Frontal cortex (tissue), 4 donors: Measurements from ENCODE around the gene IPP. TPM values are rescaled to one million over a fixed set of nuclear protein-coding genes. Genes with fewer than 3 reads are reported as not detected.
A peak's percentile ranks its signal among the peaks of the same experiment; 100 is the strongest.

Experiments used
- DNase-seq, 2 donors: peaks; one replicate each; pipeline ENCODE4 v3.0.0; 2012; ENCODE audit warnings: low spot score in 2 of 2
- FAIRE-seq: peaks from 2 replicates; lab custom pipeline; 2012; peaks lifted over from hg19 to GRCh38; lab: Jason Lieb, UNC
- total RNA-seq: library from RNA; depleted of rRNA; stranded (reverse); fragments of >200 nt; gene quantifications from one replicate; pipeline ENCODE4 v1.2.3, GENCODE V29; 2014
- donor health status: control.
- donor health status: control.
- donor health status: control.

Gene IPP
- total RNA-seq, result 10.2 TPM

GRCh38 chr1:45750298-45751038 is at the start of gene IPP:
IPP (minus strand) TSS chr1:45750653; CDS start chr1:45746411, 4,242 bp downstream.
- no peak for FAIRE-seq
- peak; percentile 93 to 96 for DNase-seq

- FAIRE-seq (no peak), DNase-seq (no peak)
Observed at GRCh38 chr1:45796946-45797345, 46.5 kb upstream of the IPP start.

- FAIRE-seq, result no peak
- no peak for DNase-seq
Observed at GRCh38 chr1:45796381-45796780, 45.9 kb upstream of the IPP start.

GRCh38 chr1:45793942-45794604 is 43.6 kb upstream of the IPP start:
- no peak for DNase-seq
- FAIRE-seq, result no peak

- FAIRE-seq, result no peak
- no peak for DNase-seq
Observed at GRCh38 chr1:45792744-45793143, 42.3 kb upstream of the IPP start.

- no peak for DNase-seq
- FAIRE-seq, result no peak
Observed at GRCh38 chr1:45789601-45790000, 39.1 kb upstream of the IPP start.

- DNase-seq, result no peak
- FAIRE-seq, result no peak
Observed at GRCh38 chr1:45787905-45788304, 37.5 kb upstream of the IPP start.

GRCh38 chr1:45785583-45785982 is 35.1 kb upstream of the IPP start:
- FAIRE-seq (no peak), DNase-seq (no peak)

- DNase-seq (no peak), FAIRE-seq (no peak)
Observed at GRCh38 chr1:45775794-45776193, 25.3 kb upstream of the IPP start.

- FAIRE-seq (no peak), DNase-seq (no peak)
Observed at GRCh38 chr1:45772971-45773370, 22.5 kb upstream of the IPP start.

- DNase-seq (no peak), FAIRE-seq (no peak)
Observed at GRCh38 chr1:45769261-45769932, 18.9 kb upstream of the IPP start.

GRCh38 chr1:45767035-45767434 is 16.6 kb upstream of the IPP start:
- FAIRE-seq (no peak), DNase-seq (no peak)

GRCh38 chr1:45765999-45766792 is 15.7 kb upstream of the IPP start:
- no peak for FAIRE-seq
- DNase-seq, result no peak

- DNase-seq (no peak), FAIRE-seq (no peak)
Observed at GRCh38 chr1:45762291-45762690, 11.8 kb upstream of the IPP start.

GRCh38 chr1:45755697-45756096 is 5.2 kb upstream of the IPP start:
- FAIRE-seq (no peak), DNase-seq (no peak)

GRCh38 chr1:45753248-45754037 is 3.0 kb upstream of the IPP start:
- FAIRE-seq (no peak), DNase-seq (no peak)

GRCh38 chr1:45752441-45753052 is 2.1 kb upstream of the IPP start:
- DNase-seq (no peak), FAIRE-seq (no peak)

GRCh38 chr1:45752014-45752413 is 1.6 kb upstream of the IPP start:
- no peak for DNase-seq
- FAIRE-seq, result no peak
